Measurements from ENCODE around the gene HMGN3. TPM values are rescaled to one million over a fixed set of nuclear protein-coding genes. Genes with fewer than 3 reads are reported as not detected.

Gene HMGN3
- total RNA-seq, 1 donor from 2014 or later = 128 TPM

- DNase-seq (ENCODE audit: low read depth) = no peak
Observed at GRCh38 chr6:79232696-79233462, 1.6 kb downstream of the HMGN3 start.

- no peak for DNase-seq (ENCODE audit: low read depth)
Observed at GRCh38 chr6:79231666-79232065, 2.8 kb downstream of the HMGN3 start.

- DNase-seq (ENCODE audit: low read depth) = no peak
Observed at GRCh38 chr6:79231101-79231500, 3.4 kb downstream of the HMGN3 start.

GRCh38 chr6:79230149-79230548 is 4.3 kb downstream of the HMGN3 start:
- no peak for DNase-seq (ENCODE audit: low read depth)

GRCh38 chr6:79227445-79227844 is 7.0 kb downstream of the HMGN3 start:
- DNase-seq (ENCODE audit: low read depth) = no peak

- no peak for DNase-seq (ENCODE audit: low read depth)
Observed at GRCh38 chr6:79226660-79227059, 7.8 kb downstream of the HMGN3 start.

- peak; percentile 22 for DNase-seq (ENCODE audit: low read depth)
Observed at GRCh38 chr6:79225717-79226599, 8.5 kb downstream of the HMGN3 start.

- DNase-seq (ENCODE audit: low read depth) = peak; percentile 77
Observed at GRCh38 chr6:79223611-79224404, 10.7 kb downstream of the HMGN3 start.

GRCh38 chr6:79215213-79215824 is 19.2 kb downstream of the HMGN3 start:
- DNase-seq (ENCODE audit: low read depth) = peak; percentile 17

- DNase-seq (ENCODE audit: low read depth) = no peak
Observed at GRCh38 chr6:79212859-79213258, 21.6 kb downstream of the HMGN3 start.

- DNase-seq (ENCODE audit: low read depth) = no peak
Observed at GRCh38 chr6:79208816-79209215, 25.7 kb downstream of the HMGN3 start.

- DNase-seq (ENCODE audit: low read depth) = no peak
Observed at GRCh38 chr6:79203753-79204253, 30.7 kb downstream of the HMGN3 start.

GRCh38 chr6:79202556-79202955 is 31.9 kb downstream of the HMGN3 start:
- DNase-seq (ENCODE audit: low read depth) = no peak

- DNase-seq (ENCODE audit: low read depth) = no peak
Observed at GRCh38 chr6:79201983-79202382, 32.5 kb downstream of the HMGN3 start.

GRCh38 chr6:79201143-79201542 is 33.3 kb downstream of the HMGN3 start:
- DNase-seq (ENCODE audit: low read depth) = peak; percentile 7

GRCh38 chr6:79196912-79197311 is 37.6 kb downstream of the HMGN3 start:
- no peak for DNase-seq (ENCODE audit: low read depth)

- no peak for DNase-seq (ENCODE audit: low read depth)
Observed at GRCh38 chr6:79193971-79194370, 40.5 kb downstream of the HMGN3 start.

GRCh38 chr6:79189760-79190350 is 44.6 kb downstream of the HMGN3 start:
- no peak for DNase-seq (ENCODE audit: low read depth)

GRCh38 chr6:79188885-79189480 is 45.5 kb downstream of the HMGN3 start:
- DNase-seq (ENCODE audit: low read depth) = no peak

GRCh38 chr6:79188107-79188506 is 46.4 kb downstream of the HMGN3 start:
- no peak for DNase-seq (ENCODE audit: low read depth)

GRCh38 chr6:79186564-79186963 is 47.9 kb downstream of the HMGN3 start:
- no peak for DNase-seq (ENCODE audit: low read depth)
